H9 (cell line): ENCODE results near the gene NEK4. TPM values are rescaled to one million over a fixed set of nuclear protein-coding genes. Genes with fewer than 3 reads are reported as not detected.

Experiments used
- DNase-seq: peaks from one replicate; pipeline ENCODE4 v3.0.0-alpha.2; 2017
- H2AFZ ChIP-seq: one replicate; pipeline ENCODE4 v1.6.1; 2013; ENCODE audit warnings: mild to moderate bottlenecking, low read length, control low read depth, moderate library complexity
- H2AK5ac ChIP-seq: 2 replicates; pipeline ENCODE4 v1.6.1; 2013; ENCODE audit warnings: low read length, control low read depth, mixed read lengths; ENCODE audit not compliant: insufficient read length
- H2BK120ac ChIP-seq: one replicate; pipeline ENCODE4 v1.6.1; 2013; ENCODE audit warnings: low read depth, mild to moderate bottlenecking, low read length, control low read depth, inconsistent platforms; ENCODE audit not compliant: poor library complexity, severe bottlenecking
- H2BK12ac ChIP-seq: 2 replicates; pipeline ENCODE4 v1.6.1; 2013; ENCODE audit warnings: low read length, control low read depth, mixed read lengths, low read depth; ENCODE audit not compliant: insufficient read length
- H2BK15ac ChIP-seq: 2 replicates; pipeline ENCODE4 v1.6.1; 2013; ENCODE audit warnings: low read depth, low read length, control low read depth
- H2BK20ac ChIP-seq: one replicate; pipeline ENCODE4 v1.6.1; 2013; ENCODE audit warnings: low read depth, mild to moderate bottlenecking, low read length, control low read depth, inconsistent platforms; ENCODE audit not compliant: poor library complexity, severe bottlenecking
- H2BK5ac ChIP-seq: 2 replicates; pipeline ENCODE4 v1.6.1; 2013; ENCODE audit warnings: low read length, control low read depth, mixed read lengths; ENCODE audit not compliant: insufficient read length
- H3K14ac ChIP-seq: 2 replicates; pipeline ENCODE4 v1.6.1; 2013; ENCODE audit warnings: low read length, control low read depth; ENCODE audit not compliant: insufficient read depth
- H3K18ac ChIP-seq: 2 replicates; pipeline ENCODE4 v1.6.1; 2013; ENCODE audit warnings: low read depth, mild to moderate bottlenecking, mixed read lengths, low read length, control low read depth; ENCODE audit not compliant: insufficient read length
- H3K23ac ChIP-seq: 2 replicates; pipeline ENCODE4 v1.6.1; 2013; ENCODE audit warnings: low read length, control low read depth, mixed read lengths, low read depth; ENCODE audit not compliant: insufficient read length
- H3K23me2 ChIP-seq: 2 replicates; pipeline ENCODE4 v1.6.1; 2013; ENCODE audit warnings: low read depth, mild to moderate bottlenecking, mixed read lengths, low read length, control low read depth; ENCODE audit not compliant: insufficient read length, poor library complexity, severe bottlenecking
- H3K27ac ChIP-seq: 2 replicates; pipeline ENCODE4 v1.5.1; 2013; ENCODE audit warnings: low read length, control low read depth, mixed read lengths, low read depth; ENCODE audit not compliant: insufficient read length
- H3K27me3 ChIP-seq: 2 replicates; pipeline ENCODE4 v1.6.1; 2013; ENCODE audit warnings: low read length, control low read depth, inconsistent platforms; ENCODE audit not compliant: insufficient read depth
- H3K4ac ChIP-seq: 2 replicates; pipeline ENCODE4 v1.6.1; 2013; ENCODE audit warnings: low read depth, mild to moderate bottlenecking, control low read depth, inconsistent platforms, low read length, moderate library complexity
- H3K4me1 ChIP-seq: 2 replicates; pipeline ENCODE4 v1.6.1; 2013; ENCODE audit warnings: low read length, control low read depth, inconsistent platforms; ENCODE audit not compliant: insufficient read depth
- H3K4me2 ChIP-seq: 2 replicates; pipeline ENCODE4 v1.6.1; 2013; ENCODE audit warnings: low read length, control low read depth, mixed read lengths; ENCODE audit not compliant: insufficient read length, insufficient read depth
- H3K56ac ChIP-seq: 2 replicates; pipeline ENCODE4 v1.6.1; 2013; ENCODE audit warnings: low read depth, mild to moderate bottlenecking, mixed read lengths, low read length, control low read depth; ENCODE audit not compliant: insufficient read length
- H3K79me1 ChIP-seq: 2 replicates; pipeline ENCODE4 v1.6.1; 2013; ENCODE audit warnings: low read depth, mild to moderate bottlenecking, moderate library complexity, low read length, control low read depth, inconsistent platforms; ENCODE audit not compliant: insufficient read depth, poor library complexity, severe bottlenecking
- H3K79me2 ChIP-seq: 2 replicates; pipeline ENCODE4 v1.6.1; 2013; ENCODE audit warnings: low read length, control low read depth, inconsistent platforms; ENCODE audit not compliant: insufficient read depth
- H3K9ac ChIP-seq: 2 replicates; pipeline ENCODE4 v1.6.1; 2013; ENCODE audit warnings: low read length, control low read depth, mixed read lengths; ENCODE audit not compliant: insufficient read length; ENCODE audit errors: extremely low read depth
- H3K9me3 ChIP-seq: one replicate; pipeline ENCODE4 v1.6.1; 2013; ENCODE audit warnings: low read depth, low read length, inconsistent platforms; ENCODE audit not compliant: control insufficient read depth
- H3T11ph ChIP-seq: one replicate; pipeline ENCODE4 v1.6.1; 2013; ENCODE audit warnings: mild to moderate bottlenecking, low read length, control low read depth, inconsistent platforms
- H4K20me1 ChIP-seq: one replicate; pipeline ENCODE4 v1.6.1; 2013; ENCODE audit not compliant: control insufficient read depth, insufficient read length, insufficient read depth
- H4K5ac ChIP-seq: 2 replicates; pipeline ENCODE4 v1.6.1; 2013; ENCODE audit warnings: low read depth, mild to moderate bottlenecking, mixed read lengths, low read length, control low read depth; ENCODE audit not compliant: insufficient read length
- H4K8ac ChIP-seq: replicated peaks from 2 replicates; pipeline ENCODE4 v1.6.1; 2013; ENCODE audit warnings: low read length, control low read depth, mixed read lengths, low read depth; ENCODE audit not compliant: insufficient read length
- H4K91ac ChIP-seq: 2 replicates; pipeline ENCODE4 v1.6.1; 2013; ENCODE audit warnings: low read depth, mild to moderate bottlenecking, moderate library complexity, mixed read lengths, low read length, control low read depth; ENCODE audit not compliant: insufficient read length
- H3K27ac Mint-ChIP-seq, 3 experiments: 2 replicates in 2 of 3; 3 replicates in 1 of 3; pipeline ENCODE4 v1.8.0; 2020 to 2021; ENCODE audit warnings: mixed read lengths in 3 of 3, mild to moderate bottlenecking in 1 of 3, moderate library complexity in 1 of 3
- H3K27me3 Mint-ChIP-seq: 2 replicates; pipeline ENCODE4 v1.8.0; 2021; ENCODE audit warnings: low read depth, mild to moderate bottlenecking, moderate library complexity, mixed read lengths
- H3K36me3 Mint-ChIP-seq, 3 experiments: 2 replicates in 2 of 3; 3 replicates in 1 of 3; pipeline ENCODE4 v1.8.0; 2020 to 2021; ENCODE audit warnings: low read depth in 3 of 3, mixed read lengths in 3 of 3; ENCODE audit not compliant: insufficient read depth in 1 of 3
- H3K4me1 Mint-ChIP-seq, 2 experiments: 2 replicates each; pipeline ENCODE4 v1.8.0; 2020; ENCODE audit warnings: mixed read lengths in 2 of 2
- H3K4me3 Mint-ChIP-seq, 2 experiments: 2 replicates in 1 of 2; 3 replicates in 1 of 2; pipeline ENCODE4 v1.8.0; 2020 to 2021; ENCODE audit warnings: mild to moderate bottlenecking in 2 of 2, mixed read lengths in 2 of 2, moderate library complexity in 1 of 2
- H3K9me3 Mint-ChIP-seq, 2 experiments: 2 replicates in 1 of 2; 3 replicates in 1 of 2; pipeline ENCODE4 v1.8.0; 2020; ENCODE audit warnings: mild to moderate bottlenecking in 2 of 2, mixed read lengths in 2 of 2, moderate library complexity in 1 of 2
- CTCF ChIP-seq: fragments of 200-600 bp; sonication (generic); conservative IDR thresholded peaks from 3 replicates; pipeline ENCODE4 v1.8.0; 2021; ENCODE audit warnings: antibody characterized with exemption, mild to moderate bottlenecking
- WGBS: extraction: QIAGEN DNeasy Blood & Tissue Kit; methylation state at CpG from one replicate; pipeline ENCODE4 v1.1.7; 2013; ENCODE audit warnings: missing lambda C conversion rate, low lambda C conversion rate, mixed read lengths; ENCODE audit not compliant: insufficient read length; ENCODE audit errors: extremely low coverage; 5-methylcytosine and 5-hydroxymethylcytosine counted together
- total RNA-seq: library from RNA; stranded (reverse); gene quantifications from 2 replicates; pipeline ENCODE4 v1.2.1, GENCODE V29; 2021

NEK4 gene
- total RNA-seq, 1 experiment from 2014 or later, result 36.0 TPM

- H3K9me3 ChIP-seq, result no peaks in the 10 kb centered on the region
- no peaks in the 10 kb centered on the region for H3K27me3 Mint-ChIP-seq
- no peaks in the 10 kb centered on the region for H4K20me1 ChIP-seq
- no peak overlapping the region for H4K91ac ChIP-seq
- H3K56ac ChIP-seq, result no peak overlapping the region
- H2AFZ ChIP-seq, result no peak overlapping the region
- H3K27ac ChIP-seq, result no peak overlapping the region
- no peaks in the 10 kb centered on the region; the same call in 1 of the 2 replicates for H3K4me1 ChIP-seq
- H3K23me2 ChIP-seq, result peaks cover 9% of the 10 kb centered on the region
- no peak overlapping the region; the same call in 1 of the 2 replicates for H2BK15ac ChIP-seq
- peak overlapping the region; percentile 63 to 81 for H3K4me3 Mint-ChIP-seq
- H2BK120ac ChIP-seq, result no peak overlapping the region
- no peaks in the 10 kb centered on the region for H3K9me3 Mint-ChIP-seq
- peak overlapping the region; percentile 75 for H3K4me2 ChIP-seq
- no peak overlapping the region for H2AK5ac ChIP-seq
- H3K4ac ChIP-seq, result no peak overlapping the region
- H3K18ac ChIP-seq, result no peak overlapping the region
- no peak overlapping the region for H2BK20ac ChIP-seq
- H3K4me1 Mint-ChIP-seq, result peaks cover 2 to 8% of the 10 kb centered on the region in 2 experiments; a peak in 3 of 4 replicates
- no peak overlapping the region for H2BK5ac ChIP-seq
- H3K79me2 ChIP-seq, result no peaks in the 10 kb centered on the region
- TF ChIP-seq CTCF, result peak; percentile 45; the same call in 2 of the 3 replicates
- H3K14ac ChIP-seq, result no peak overlapping the region
- H3K23ac ChIP-seq, result no peak overlapping the region
- H3T11ph ChIP-seq, result no peak overlapping the region
- H3K36me3 Mint-ChIP-seq, result peaks cover 5 to 15% (median 14%) of the 10 kb centered on the region in 3 experiments
- peak; percentile 98 for DNase-seq
- no CpG with 5 or more reads among the region's 39 CpGs for WGBS
- no peak overlapping the region for H4K5ac ChIP-seq
- H4K8ac ChIP-seq, result no peak overlapping the region
- no peak overlapping the region for H3K9ac ChIP-seq
- no peak overlapping the region for H3K27ac Mint-ChIP-seq
- H3K27me3 ChIP-seq, result no peaks in the 10 kb centered on the region
- no peak overlapping the region for H2BK12ac ChIP-seq
- no peaks in the 10 kb centered on the region for H3K79me1 ChIP-seq
These were observed 56.1 kb downstream of the NEK4 start for GRCh38 chr3:52714335-52715302.
